ENCODE data around the gene VTN. TPM values are rescaled to one million over a fixed set of nuclear protein-coding genes. Genes with fewer than 3 reads are reported as not detected.

Gene VTN
- polyA plus RNA-seq, 2 of the 4 experiments (the other 2 are of a cell fraction) = 10.2 to 25.5 TPM

DNA sequence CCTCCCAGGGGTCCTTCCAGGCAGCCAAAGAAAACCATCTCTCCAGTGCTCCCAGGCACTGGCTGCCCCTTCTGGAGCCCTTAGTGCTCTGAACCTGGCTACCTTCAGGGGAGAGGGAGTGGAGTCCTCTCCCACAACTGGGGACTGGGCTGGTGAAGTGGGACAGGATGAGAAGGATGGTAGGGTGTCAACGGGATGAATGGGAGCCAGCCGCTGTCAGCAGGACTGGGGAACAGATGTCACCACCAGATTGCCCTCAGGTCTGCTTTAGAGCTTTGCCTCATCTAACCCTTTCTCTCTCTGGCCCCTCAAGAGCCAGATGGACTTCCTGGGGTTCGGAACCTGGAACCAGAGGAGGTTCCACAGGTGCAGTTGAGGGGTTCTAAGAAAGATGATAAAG is 4.6 kb downstream of the VTN start:
- POLR2A ChIA-PET = interaction anchor here (1.5 to 2.3 kb wide), 2 partner anchors 8 to 29 kb away, joined by 3 to 27 read pairs; partner anchors contain the start of gene POLDIP2
- no peak overlapping the region for H3K4me2 ChIP-seq
- no peak for DNase-seq (ENCODE audit: low read depth in 1 of 2, low spot score in 1 of 2)
- WGBS (ENCODE audit: missing lambda C conversion rate) = 87% methylated on average over 3 of the region's 3 CpGs
- TF ChIP-seq TP53 (CRISPR knock-in tag; IDR thresholded peaks at IDR 0.05) (no peak), HOXB13 (CRISPR knock-in tag; IDR thresholded peaks at IDR 0.05; ENCODE audit: low read depth) (no peak), ZC3H11A (IDR thresholded peaks at IDR 0.05) (no peak), MAFK (IDR thresholded peaks at IDR 0.05; ENCODE audit: partially characterized antibody) (no peak), CBX2 (IDR thresholded peaks at IDR 0.05; ENCODE audit: borderline replicate concordance, low read depth) (no peak), BHLHE40 (IDR thresholded peaks at IDR 0.05; ENCODE audit: low read depth, low read length) (no peak), RNF2 (IDR thresholded peaks at IDR 0.05; ENCODE audit: borderline replicate concordance, low read depth) (no peak), HOXB5 (CRISPR knock-in tag; IDR thresholded peaks at IDR 0.05) (no peak), BCL3 (IDR thresholded peaks at IDR 0.05) (no peak), FOSL2 (IDR thresholded peaks at IDR 0.05) (no peak), FOSL2 (CRISPR knock-in tag; IDR thresholded peaks at IDR 0.05) (no peak)
- TF ChIP-seq, protein P1, sequence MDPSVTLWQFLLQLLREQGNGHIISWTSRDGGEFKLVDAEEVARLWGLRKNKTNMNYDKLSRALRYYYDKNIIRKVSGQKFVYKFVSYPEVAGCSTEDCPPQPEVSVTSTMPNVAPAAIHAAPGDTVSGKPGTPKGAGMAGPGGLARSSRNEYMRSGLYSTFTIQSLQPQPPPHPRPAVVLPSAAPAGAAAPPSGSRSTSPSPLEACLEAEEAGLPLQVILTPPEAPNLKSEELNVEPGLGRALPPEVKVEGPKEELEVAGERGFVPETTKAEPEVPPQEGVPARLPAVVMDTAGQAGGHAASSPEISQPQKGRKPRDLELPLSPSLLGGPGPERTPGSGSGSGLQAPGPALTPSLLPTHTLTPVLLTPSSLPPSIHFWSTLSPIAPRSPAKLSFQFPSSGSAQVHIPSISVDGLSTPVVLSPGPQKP (IDR thresholded peaks at IDR 0.05; ENCODE audit: low read depth, low read length) = no peak
- TF ChIP-seq, protein P2, sequence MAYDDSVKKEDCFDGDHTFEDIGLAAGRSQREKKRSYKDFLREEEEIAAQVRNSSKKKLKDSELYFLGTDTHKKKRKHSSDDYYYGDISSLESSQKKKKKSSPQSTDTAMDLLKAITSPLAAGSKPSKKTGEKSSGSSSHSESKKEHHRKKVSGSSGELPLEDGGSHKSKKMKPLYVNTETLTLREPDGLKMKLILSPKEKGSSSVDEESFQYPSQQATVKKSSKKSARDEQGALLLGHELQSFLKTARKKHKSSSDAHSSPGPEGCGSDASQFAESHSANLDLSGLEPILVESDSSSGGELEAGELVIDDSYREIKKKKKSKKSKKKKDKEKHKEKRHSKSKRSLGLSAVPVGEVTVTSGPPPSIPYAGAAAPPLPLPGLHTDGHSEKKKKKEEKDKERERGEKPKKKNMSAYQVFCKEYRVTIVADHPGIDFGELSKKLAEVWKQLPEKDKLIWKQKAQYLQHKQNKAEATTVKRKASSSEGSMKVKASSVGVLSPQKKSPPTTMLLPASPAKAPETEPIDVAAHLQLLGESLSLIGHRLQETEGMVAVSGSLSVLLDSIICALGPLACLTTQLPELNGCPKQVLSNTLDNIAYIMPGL (CRISPR knock-in tag; IDR thresholded peaks at IDR 0.05; ENCODE audit: borderline replicate concordance) = no peak
- TF ChIP-seq, protein P3, sequence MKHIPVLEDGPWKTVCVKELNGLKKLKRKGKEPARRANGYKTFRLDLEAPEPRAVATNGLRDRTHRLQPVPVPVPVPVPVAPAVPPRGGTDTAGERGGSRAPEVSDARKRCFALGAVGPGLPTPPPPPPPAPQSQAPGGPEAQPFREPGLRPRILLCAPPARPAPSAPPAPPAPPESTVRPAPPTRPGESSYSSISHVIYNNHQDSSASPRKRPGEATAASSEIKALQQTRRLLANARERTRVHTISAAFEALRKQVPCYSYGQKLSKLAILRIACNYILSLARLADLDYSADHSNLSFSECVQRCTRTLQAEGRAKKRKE (CRISPR knock-in tag; IDR thresholded peaks at IDR 0.05; ENCODE audit: low read depth) = no peak
- ATAC-seq = no peak
- CTCF ChIA-PET = interaction anchor here (0.8 to 5.5 kb wide), 2 partner anchors 8 to 51 kb away, joined by 3 to 27 read pairs; partner anchors contain the start of gene POLDIP2
- no peaks in the 10 kb centered on the region for H3K9me3 ChIP-seq
- no peak overlapping the region for H3K27ac ChIP-seq
- no peak for FAIRE-seq
- peaks cover 13% of the 10 kb centered on the region for H3K4me1 ChIP-seq
- H3K4me3 ChIP-seq = no peak overlapping the region

- FAIRE-seq (no peak), DNase-seq (ENCODE audit: low read depth in 1 of 2, low spot score in 1 of 2) (no peak), ATAC-seq (no peak)
- CTCF ChIA-PET = interaction anchor here (0.8 to 1.3 kb wide), 2 partner anchors 49 to 52 kb away, joined by 3 read pairs; no protein-coding TSS in a partner anchor
- Histone ChIP-seq H3K9me3 (no peaks in the 10 kb centered on the region), H3K4me2 (no peak within 1 kb of the TSS), H3K4me3 (no peak within 1 kb of the TSS), H3K27ac (no peak within 1 kb of the TSS), H3K4me1 (peaks cover 6% of the 10 kb centered on the region)
- POLR2A ChIA-PET = interaction anchor here (1.5 kb wide), 1 partner anchor 28 kb away, joined by 3 read pairs; no protein-coding TSS in a partner anchor
- WGBS (ENCODE audit: missing lambda C conversion rate) = 91% methylated on average over 12 of the region's 13 CpGs
- TF ChIP-seq RCOR1 (IDR thresholded peaks at IDR 0.05; ENCODE audit: low read depth, low read length) = no peak
These were observed 5.3 kb downstream of the VTN start, which contains the start of gene SEBOX for GRCh38 chr17:28364665-28365363. Gene SEBOX (minus strand): TSS chr17:28365199. CDS start chr17:28365151, 48 bp downstream.

Measured in A549 (cell line).